Smooth muscle cell of the pulmonary artery (primary cell): ENCODE results near the gene LANCL2. TPM values are rescaled to one million over a fixed set of nuclear protein-coding genes. Genes with fewer than 3 reads are reported as not detected.

Experiments
- total RNA-seq: library from RNA; depleted of rRNA; stranded (reverse); fragments of >200 nt; gene quantifications from 2 replicates; pipeline ENCODE4 v1.2.3, GENCODE V29; 2014

The LANCL2 gene, protein sequence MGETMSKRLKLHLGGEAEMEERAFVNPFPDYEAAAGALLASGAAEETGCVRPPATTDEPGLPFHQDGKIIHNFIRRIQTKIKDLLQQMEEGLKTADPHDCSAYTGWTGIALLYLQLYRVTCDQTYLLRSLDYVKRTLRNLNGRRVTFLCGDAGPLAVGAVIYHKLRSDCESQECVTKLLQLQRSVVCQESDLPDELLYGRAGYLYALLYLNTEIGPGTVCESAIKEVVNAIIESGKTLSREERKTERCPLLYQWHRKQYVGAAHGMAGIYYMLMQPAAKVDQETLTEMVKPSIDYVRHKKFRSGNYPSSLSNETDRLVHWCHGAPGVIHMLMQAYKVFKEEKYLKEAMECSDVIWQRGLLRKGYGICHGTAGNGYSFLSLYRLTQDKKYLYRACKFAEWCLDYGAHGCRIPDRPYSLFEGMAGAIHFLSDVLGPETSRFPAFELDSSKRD
- 13.6 and 15.2 TPM in 2 replicates for total RNA-seq

GRCh38 chr7:55365205-55365674 lies at the start of gene LANCL2:
Gene LANCL2, plus strand, starts transcription at chr7:55365337. Its CDS starts 689 bp downstream, at chr7:55366026.

Other genes starting within 250 kb of the LANCL2 start
- gene VOPP1, start 207.2 kb downstream of the LANCL2 start, total RNA-seq: 100 and 132 TPM in 2 replicates